ENCODE results near the gene KCNQ4.

KCNQ4 gene

GRCh38 chr1:40783001-40783905 is at the start of gene KCNQ4:
Gene KCNQ4, plus strand, starts transcription at chr1:40783787. Its CDS starts 307 bp downstream, at chr1:40784094.
- DNase-seq (ENCODE audit: low spot score): no peak

- no peak for DNase-seq (ENCODE audit: low spot score)
These were observed 48.5 kb upstream of the KCNQ4 start for GRCh38 chr1:40734882-40735628.

- DNase-seq (ENCODE audit: low spot score): no peak
These were observed 47.5 kb upstream of the KCNQ4 start for GRCh38 chr1:40736085-40736531.

GRCh38 chr1:40738831-40739230 is 44.8 kb upstream of the KCNQ4 start:
- no peak for DNase-seq (ENCODE audit: low spot score)

GRCh38 chr1:40739455-40740008 is 44.1 kb upstream of the KCNQ4 start:
- no peak for DNase-seq (ENCODE audit: low spot score)

- DNase-seq (ENCODE audit: low spot score): no peak
These were observed 43.3 kb upstream of the KCNQ4 start for GRCh38 chr1:40740039-40740996.

- DNase-seq (ENCODE audit: low spot score): no peak
These were observed 42.4 kb upstream of the KCNQ4 start for GRCh38 chr1:40740997-40741736.

- no peak for DNase-seq (ENCODE audit: low spot score)
These were observed 41.1 kb upstream of the KCNQ4 start for GRCh38 chr1:40742363-40743061.

GRCh38 chr1:40743452-40743851 is 40.1 kb upstream of the KCNQ4 start:
- DNase-seq (ENCODE audit: low spot score): no peak

GRCh38 chr1:40743860-40744259 is 39.7 kb upstream of the KCNQ4 start:
- no peak for DNase-seq (ENCODE audit: low spot score)

GRCh38 chr1:40745176-40745575 is 38.4 kb upstream of the KCNQ4 start:
- DNase-seq (ENCODE audit: low spot score): no peak

- no peak for DNase-seq (ENCODE audit: low spot score)
These were observed 37.1 kb upstream of the KCNQ4 start for GRCh38 chr1:40746344-40747090.

GRCh38 chr1:40748841-40749718 is 34.5 kb upstream of the KCNQ4 start:
- no peak for DNase-seq (ENCODE audit: low spot score)

GRCh38 chr1:40749817-40750216 is 33.8 kb upstream of the KCNQ4 start:
- DNase-seq (ENCODE audit: low spot score): no peak

- DNase-seq (ENCODE audit: low spot score): no peak
These were observed 33.1 kb upstream of the KCNQ4 start for GRCh38 chr1:40750451-40750908.

GRCh38 chr1:40751802-40752201 is 31.8 kb upstream of the KCNQ4 start:
- no peak for DNase-seq (ENCODE audit: low spot score)

- DNase-seq (ENCODE audit: low spot score): no peak
These were observed 30.3 kb upstream of the KCNQ4 start for GRCh38 chr1:40753142-40753882.

GRCh38 chr1:40754201-40754600 is 29.4 kb upstream of the KCNQ4 start:
- DNase-seq (ENCODE audit: low spot score): no peak

Measured in CD4-positive, alpha-beta T cell treated with Interleukin-15 for 4 hours (primary cell).